PC-9 (cell line): ENCODE measurements around the gene KIF17.

Experiments used
- CTCF ChIP-seq: fragments of 200-600 bp; sonication (generic); conservative IDR thresholded peaks from 2 replicates; pipeline ENCODE4 v1.6.1; 2017; ENCODE audit warnings: mixed run types, antibody characterized with exemption, mild to moderate bottlenecking, moderate library complexity
- EZH2 ChIP-seq: fragments of 200-600 bp; sonication (generic); IDR thresholded peaks from 2 replicates; pipeline ENCODE4 v1.8.0; 2017; ENCODE audit warnings: antibody characterized with exemption, low read depth

DNA sequence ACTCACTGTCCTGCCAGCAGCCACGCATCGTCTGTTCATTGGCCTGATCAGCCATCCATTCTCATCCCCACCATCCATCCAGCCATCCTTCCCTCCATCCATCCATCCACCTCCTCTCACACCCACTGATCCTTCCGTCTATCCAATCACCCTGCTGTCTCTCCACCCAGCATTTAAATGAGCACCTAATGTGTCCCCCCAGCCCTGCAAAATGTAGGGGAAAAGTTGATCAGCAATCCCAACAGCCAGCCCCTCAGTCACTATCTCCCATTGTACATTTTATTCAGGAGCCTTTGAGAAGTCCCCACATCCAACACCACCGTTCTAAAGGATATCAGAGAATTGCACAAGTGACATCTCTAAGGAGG, 45.6 kb downstream of the KIF17 start:
- TF ChIP-seq CTCF: no peak
- TF ChIP-seq EZH2: no peak
